ENCODE data around the gene TMEM164.
A peak's percentile ranks its signal among the peaks of the same experiment; 100 is the strongest.

The TMEM164 gene

GRCh38 chrX:110086162-110086915 is 83.4 kb downstream of the TMEM164 start:
- no peak overlapping the region for H3K4me3 ChIP-seq (replicated peaks; ENCODE audit: low read depth, low read length)
- DNase-seq (ENCODE audit: extremely low read depth, low read depth) = no peak
- TF ChIP-seq CTCF (IDR thresholded peaks at IDR 0.05; ENCODE audit: low read depth, low read length, missing control alignments) = no peak

- no peak for DNase-seq (ENCODE audit: extremely low read depth, low read depth)
- no peak for TF ChIP-seq CTCF (IDR thresholded peaks at IDR 0.05; ENCODE audit: low read depth, low read length, missing control alignments)
- no peak overlapping the region for H3K4me3 ChIP-seq (replicated peaks; ENCODE audit: low read depth, low read length)
Measured at GRCh38 chrX:110086916-110087484, 84.1 kb downstream of the TMEM164 start.

- peak overlapping the region; percentile 23 for H3K4me3 ChIP-seq (replicated peaks; ENCODE audit: low read depth, low read length)
- no peak for TF ChIP-seq CTCF (IDR thresholded peaks at IDR 0.05; ENCODE audit: low read depth, low read length, missing control alignments)
- DNase-seq (ENCODE audit: extremely low read depth, low read depth) = peak; percentile 62
Measured at GRCh38 chrX:110087485-110088356, 84.8 kb downstream of the TMEM164 start.

- no peak overlapping the region for H3K4me3 ChIP-seq (replicated peaks; ENCODE audit: low read depth, low read length)
- TF ChIP-seq CTCF (IDR thresholded peaks at IDR 0.05; ENCODE audit: low read depth, low read length, missing control alignments) = no peak
- DNase-seq (ENCODE audit: extremely low read depth, low read depth) = no peak
Measured at GRCh38 chrX:110089656-110090403, 86.9 kb downstream of the TMEM164 start.

- no peak for TF ChIP-seq CTCF (IDR thresholded peaks at IDR 0.05; ENCODE audit: low read depth, low read length, missing control alignments)
- no peak overlapping the region for H3K4me3 ChIP-seq (replicated peaks; ENCODE audit: low read depth, low read length)
- DNase-seq (ENCODE audit: extremely low read depth, low read depth) = no peak
Measured at GRCh38 chrX:110097920-110098319, 95.0 kb downstream of the TMEM164 start.

- H3K4me3 ChIP-seq (replicated peaks; ENCODE audit: low read depth, low read length) = no peak overlapping the region
- no peak for TF ChIP-seq CTCF (IDR thresholded peaks at IDR 0.05; ENCODE audit: low read depth, low read length, missing control alignments)
- DNase-seq (ENCODE audit: extremely low read depth, low read depth) = no peak
Measured at GRCh38 chrX:110103344-110103743, 100.4 kb downstream of the TMEM164 start.
